Measurements from ENCODE around the gene ZCWPW1.
"Not testable (repeated sequence)": the region's sequence is repeated elsewhere in the genome, so short reads cannot be mapped to it uniquely, and the experiment has no call there.

ZCWPW1 gene

DNA sequence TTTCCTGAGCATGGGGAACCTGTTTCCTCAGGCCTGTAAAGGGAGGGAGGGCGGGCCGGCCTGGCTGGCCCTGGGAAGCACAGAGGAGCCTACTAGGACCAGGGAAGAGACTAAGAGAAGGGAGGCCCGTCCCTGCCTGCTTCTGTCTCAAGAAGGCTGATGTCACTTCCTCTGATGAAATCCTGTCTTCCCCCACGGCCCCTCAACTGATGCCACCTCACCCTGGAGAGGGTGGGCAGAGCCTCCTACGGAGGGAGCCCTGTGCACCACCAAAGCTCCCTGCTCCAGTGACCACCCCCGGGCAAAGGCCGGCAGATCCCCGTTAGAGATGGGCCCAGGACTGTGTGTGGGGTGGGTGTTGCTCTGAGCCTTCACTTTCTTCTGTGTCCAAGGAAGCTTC is 56.2 kb downstream of the ZCWPW1 start:
- DNase-seq = no peak

DNA sequence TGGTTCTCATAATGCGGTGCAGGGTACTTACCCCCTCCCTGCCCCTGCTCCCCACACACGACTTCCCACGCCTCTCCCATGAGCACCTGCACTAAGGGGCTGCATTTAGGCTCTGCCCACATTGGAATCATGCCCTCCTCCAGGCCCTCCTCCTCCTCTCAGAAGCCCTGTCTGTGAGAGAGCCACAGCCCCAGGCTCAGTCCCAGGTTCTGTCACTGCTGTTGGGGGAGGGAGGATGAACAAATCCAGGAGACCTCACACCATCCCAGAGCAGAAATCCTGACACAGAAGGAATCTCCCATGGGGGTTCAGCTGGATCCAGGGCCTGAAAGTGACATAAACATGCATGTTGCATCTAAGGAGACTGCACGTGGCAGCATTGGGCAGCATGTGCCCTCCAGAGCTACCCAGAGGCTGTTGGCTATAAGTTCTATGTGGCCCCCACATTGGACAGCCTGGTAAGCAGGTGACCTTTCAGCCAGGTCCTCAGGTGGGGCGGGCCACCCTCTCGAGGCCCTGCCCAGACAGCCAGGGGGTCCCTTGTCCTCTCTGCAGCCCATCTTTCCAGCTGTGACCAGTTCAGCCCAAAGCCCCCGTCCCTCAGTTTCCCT is 56.8 kb downstream of the ZCWPW1 start:
- no peak for DNase-seq

- DNase-seq = no peak
Observed at GRCh38 chr7:100370746-100371145, 57.8 kb downstream of the ZCWPW1 start.

DNA sequence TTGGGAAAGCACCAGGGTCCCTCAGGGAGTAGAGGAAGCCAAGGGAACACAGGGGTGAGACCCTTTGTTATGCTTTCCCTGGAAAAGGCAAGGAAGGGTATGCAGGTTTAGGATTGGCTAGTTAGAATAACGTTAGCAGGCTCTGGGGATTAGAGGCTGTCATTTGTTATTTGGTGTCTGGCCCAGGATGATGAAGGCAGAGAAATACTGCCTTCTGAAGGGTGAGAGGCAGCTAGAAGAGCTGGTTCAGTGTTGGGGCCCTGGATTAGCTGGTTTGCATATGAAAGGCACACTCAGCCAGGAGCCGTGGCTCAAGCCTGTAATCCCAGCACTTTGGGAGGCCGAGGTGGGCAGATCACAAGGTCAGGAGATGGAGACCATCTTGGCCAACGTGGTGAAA is 58.2 kb downstream of the ZCWPW1 start:
- DNase-seq = no peak

GRCh38 chr7:100369105-100369504 is 59.4 kb downstream of the ZCWPW1 start:
- no peak for DNase-seq

DNA sequence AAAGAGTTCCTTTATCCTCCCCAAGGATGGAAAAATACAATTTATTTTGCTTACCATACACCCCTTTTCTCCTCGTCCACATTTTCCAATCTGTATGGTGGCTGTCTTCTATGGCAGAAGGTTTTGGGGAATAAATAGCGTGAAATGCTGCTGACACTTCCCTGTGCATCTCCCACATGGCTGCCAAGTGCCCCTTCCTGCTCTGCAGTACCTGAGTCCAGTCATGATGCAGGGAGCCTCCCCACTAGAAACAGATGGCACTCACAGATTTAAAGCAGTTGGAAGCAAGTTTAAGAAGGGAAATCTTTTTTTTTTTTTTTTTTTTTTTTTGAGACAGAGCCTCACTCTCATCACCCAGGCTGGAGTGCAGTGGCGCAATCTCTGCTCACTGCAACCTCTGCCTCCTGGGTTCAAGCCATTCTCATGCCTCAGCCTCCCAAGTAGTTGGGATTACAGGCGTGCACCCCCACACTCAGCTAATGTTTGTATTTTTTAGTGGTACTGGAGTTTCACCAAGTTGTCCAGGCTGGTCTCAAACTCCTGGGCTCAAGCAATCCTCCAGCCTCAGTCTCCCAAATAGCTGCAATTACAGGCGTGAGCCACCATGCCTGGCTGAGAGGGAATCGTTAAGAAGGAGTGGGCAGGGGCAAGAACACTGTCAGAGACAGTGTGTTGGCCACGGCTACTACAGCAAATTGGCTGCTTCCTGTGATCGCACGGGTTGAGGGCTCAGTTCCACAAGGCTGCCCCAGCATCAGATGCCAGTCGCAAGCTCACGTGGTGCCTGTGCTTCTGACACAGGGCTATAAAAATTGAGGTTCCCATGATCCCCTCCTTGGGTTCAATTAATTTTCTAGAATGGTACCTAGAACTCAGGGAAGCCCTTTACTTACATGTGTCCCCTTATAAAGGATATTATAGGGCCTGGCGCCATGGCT is 60.6 kb downstream of the ZCWPW1 start:
- no peak for DNase-seq

- no peak for DNase-seq
Observed at GRCh38 chr7:100367251-100367620, 61.3 kb downstream of the ZCWPW1 start.

GRCh38 chr7:100366411-100367250 is 61.9 kb downstream of the ZCWPW1 start:
- no peak for DNase-seq

DNA sequence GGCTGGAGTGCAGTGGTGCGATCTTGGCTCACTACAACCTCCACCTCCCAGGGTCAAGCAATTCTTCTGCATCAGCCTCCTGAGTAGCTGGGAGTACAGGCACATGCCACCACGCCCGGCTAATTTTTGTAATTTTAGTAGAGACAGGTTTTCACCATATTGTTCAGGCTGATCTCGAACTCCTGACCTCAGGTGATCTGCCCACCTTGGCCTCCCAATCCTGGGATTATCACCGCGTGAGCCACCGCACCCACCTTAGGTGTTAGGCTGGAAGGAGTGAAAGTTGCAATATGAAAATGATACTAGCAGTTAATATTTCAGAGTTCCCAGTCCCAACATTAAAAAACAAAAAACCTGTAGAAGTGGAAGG is 62.5 kb downstream of the ZCWPW1 start:
- DNase-seq = not testable (repeated sequence)

GRCh38 chr7:100364480-100364879 is 64.0 kb downstream of the ZCWPW1 start:
- no peak for DNase-seq

GRCh38 chr7:100363797-100364196 is 64.7 kb downstream of the ZCWPW1 start:
- DNase-seq = not testable (repeated sequence)

DNA sequence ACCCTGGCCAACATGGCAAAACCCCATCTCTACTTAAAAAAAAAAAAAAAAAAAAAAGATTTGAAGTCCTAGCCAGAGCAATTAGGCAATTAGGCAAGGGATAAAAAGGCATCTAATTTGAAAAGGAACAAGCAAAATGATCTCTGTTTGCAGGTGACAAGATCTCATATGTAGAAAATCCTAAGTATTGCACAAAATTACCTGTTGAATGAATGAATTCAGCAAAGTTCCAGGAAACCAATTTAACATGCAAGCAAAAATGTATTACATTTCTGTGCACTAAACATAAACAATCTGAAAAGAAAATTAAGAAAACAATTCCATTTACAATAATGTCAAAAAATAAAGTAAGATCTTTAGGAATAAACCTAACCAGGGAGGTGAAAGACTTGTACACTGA is 65.4 kb downstream of the ZCWPW1 start:
- DNase-seq = no peak

- DNase-seq = no peak
Observed at GRCh38 chr7:100360135-100360854, 68.2 kb downstream of the ZCWPW1 start.

DNA sequence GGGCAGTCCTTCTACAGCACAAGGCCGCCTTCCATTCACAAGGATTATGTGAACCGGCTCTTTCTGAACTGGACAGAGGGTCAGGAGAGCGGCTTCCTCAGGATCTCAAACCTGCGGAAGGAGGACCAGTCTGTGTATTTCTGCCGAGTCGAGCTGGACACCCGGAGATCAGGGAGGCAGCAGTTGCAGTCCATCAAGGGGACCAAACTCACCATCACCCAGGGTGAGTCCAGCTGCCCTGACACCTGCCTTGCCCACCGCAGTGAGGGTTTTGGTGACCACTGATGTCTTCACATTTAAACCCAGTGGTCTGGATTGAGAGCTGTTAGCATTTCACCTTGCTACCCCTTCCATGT is 69.7 kb downstream of the ZCWPW1 start:
- DNase-seq = no peak

DNA sequence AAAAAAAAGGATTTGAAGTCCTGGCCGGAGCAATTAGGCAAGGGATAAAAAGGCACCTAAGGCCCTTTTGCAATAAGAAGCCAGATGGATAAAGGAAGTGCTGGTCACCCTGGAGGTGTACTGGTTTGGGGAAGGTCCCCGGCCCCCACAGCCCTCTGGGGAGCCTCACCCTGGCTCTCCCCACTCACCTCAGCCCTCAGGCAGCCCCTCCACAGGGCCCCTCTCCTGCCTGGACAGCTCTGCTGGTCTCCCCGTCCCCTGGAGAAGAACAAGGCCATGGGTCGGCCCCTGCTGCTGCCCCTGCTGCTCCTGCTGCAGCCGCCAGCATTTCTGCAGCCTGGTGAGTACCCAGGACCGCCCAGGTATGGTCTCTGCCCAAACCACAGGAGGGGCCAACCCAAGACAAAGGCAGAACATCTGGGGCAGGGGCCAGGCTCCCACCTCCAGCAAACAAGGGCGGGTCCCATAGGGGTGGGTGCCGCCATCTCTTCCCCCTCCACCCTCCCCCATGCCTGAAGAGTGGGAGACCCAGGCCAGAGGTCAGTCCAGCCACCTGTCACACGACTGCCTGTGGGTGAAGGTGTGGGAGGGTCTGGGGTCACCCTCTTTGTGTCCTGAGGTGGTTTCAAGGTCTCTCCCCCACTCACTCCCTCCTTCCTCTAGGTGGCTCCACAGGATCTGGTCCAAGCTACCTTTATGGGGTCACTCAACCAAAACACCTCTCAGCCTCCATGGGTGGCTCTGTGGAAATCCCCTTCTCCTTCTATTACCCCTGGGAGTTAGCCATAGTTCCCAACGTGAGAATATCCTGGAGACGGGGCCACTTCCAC is 70.3 kb downstream of the ZCWPW1 start, which contains the start of gene PILRB:
PILRB (plus strand) TSS at position 91 of the 830 bp plus-strand sequence; CDS start at position 277, 186 bp downstream.
- no peak for DNase-seq

DNA sequence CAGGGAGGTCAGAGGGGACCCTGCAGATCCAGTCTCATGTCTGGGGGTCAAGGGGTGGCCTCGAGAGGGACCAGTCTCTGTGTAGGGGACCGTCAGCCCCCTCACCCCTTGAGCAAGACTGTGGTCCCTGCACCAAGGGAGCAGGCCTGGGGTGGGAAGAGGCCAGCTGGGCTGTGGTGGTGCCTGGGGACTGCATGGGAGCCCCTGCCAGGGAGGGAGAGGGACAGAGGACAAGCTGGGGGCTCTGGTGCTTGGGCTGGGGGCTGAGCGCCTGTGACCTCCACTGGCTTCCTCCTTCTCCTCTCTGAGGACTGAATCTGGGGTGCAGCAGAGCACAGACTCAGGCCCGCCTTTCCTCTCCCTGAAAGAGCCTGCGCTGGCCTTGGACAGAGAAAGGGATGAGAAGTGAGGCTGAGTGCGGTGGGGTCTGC is 71.4 kb downstream of the ZCWPW1 start:
- no peak for DNase-seq

DNA sequence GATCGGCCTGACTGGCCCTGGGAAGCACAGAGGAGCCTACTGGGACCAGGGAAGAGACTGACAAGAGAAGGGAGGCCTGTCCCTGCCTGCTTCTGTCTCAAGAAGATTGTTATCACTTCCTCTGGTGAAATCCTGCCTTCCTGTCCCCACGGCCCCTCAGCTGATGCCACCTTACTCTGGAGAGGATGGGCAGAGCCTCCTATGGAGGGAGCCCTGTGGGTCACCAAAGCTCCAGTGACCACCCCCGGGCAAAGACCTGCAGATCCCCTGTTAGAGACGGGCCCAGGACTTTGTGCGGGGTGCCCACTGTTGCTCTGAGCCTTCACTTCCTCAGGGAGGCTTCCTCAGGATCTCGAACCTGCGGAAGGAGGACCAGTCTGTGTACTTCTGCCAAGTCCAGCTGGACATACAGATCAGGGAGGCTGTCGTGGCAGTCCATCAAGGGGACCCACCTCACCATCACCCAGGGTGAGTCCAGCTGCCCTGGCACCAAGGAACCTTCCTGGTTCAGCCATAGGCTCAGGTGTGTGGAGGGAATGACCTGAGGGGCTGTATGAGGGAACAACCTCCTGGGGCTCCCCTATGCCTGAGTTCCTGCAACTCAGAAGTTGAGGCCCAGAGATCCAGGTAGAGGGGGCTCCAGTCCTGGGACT is 72.0 kb downstream of the ZCWPW1 start:
- DNase-seq = no peak

DNA sequence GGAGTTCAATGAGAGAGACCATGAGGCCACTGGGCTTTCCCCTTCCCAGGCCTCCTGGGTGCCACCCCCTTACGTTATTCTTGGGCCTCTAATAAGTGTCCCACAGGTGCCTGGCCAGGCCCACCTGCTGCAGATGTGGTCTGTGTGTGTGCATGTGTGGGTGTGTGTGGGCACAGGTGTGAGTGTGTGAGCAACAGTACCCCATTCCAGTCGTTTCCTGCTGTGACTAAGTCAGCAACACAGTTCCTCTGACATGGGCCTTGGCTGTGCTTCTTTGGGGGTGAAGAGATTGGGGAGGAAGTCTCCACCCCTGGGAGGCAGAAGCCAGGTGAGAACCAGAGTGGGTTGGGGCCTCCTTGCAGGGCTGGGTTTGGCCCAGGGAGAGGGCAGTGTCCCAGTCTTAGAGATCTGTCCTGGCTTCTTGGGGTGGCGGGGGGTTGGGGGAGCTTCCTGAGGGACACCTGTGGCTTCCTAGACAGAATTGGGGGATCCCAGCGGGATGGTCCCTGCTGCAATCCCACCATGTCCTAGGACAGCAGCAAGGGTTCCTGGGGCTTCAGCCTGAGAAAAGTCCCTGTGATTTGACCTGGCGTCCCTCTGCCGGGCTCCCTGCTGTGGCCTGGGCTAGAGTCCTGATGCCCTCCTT is 74.7 kb downstream of the ZCWPW1 start:
- no peak for DNase-seq

GRCh38 chr7:100352984-100353684 is 75.4 kb downstream of the ZCWPW1 start:
- DNase-seq = no peak

GRCh38 chr7:100352230-100352781 is 76.2 kb downstream of the ZCWPW1 start:
- not testable (repeated sequence) for DNase-seq
